Testis (tissue), 2 donors: Measurements from ENCODE around the gene C19orf81.

Experiments
- POLR2A ChIP-seq: fragments of 450-650 bp; IDR thresholded peaks from one replicate; pipeline ENCODE4 v1.6.1; 2017; ENCODE audit warnings: antibody characterized with exemption, mild to moderate bottlenecking, moderate library complexity
- TF ChIP-seq, protein P1 (sequence below), 3 experiments: fragments of 450-650 bp in 2 of 3; fragments of 200-600 bp in 1 of 3; sonication (generic) in 1 of 3; IDR thresholded peaks; one replicate each; pipeline ENCODE4 v1.5.1; 2016 to 2019; ENCODE audit warnings: antibody characterized with exemption in 3 of 3, mild to moderate bottlenecking in 2 of 3, moderate library complexity in 1 of 3

DNA sequence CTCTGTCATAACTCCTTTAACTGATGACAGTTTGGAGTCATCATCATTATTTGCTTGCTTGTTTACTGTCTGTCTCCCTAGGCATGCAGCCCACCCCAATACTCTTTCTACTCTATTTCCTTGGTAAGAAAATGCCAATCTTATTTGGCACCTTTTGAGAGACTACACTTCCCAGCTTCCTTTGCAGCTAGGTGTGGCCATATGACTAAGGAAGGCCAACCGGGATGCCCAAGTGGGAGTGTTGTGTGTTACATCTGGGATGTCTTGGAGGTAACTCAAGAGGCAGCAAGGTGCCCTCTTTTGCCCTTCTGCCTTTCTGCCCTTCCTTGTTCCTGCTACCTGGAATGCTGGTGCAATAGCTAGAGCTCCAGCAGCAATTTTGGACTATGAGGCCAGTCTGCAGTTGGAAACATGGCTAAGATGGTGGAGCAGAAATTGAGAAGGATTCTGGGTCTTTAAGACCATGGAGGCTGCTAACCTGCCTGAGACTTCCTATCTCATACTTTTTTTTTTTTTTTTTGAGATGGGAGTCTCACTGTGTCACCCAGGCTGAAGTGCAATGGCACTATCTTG is 27.5 kb downstream of the C19orf81 start:
- TF ChIP-seq, protein P1, sequence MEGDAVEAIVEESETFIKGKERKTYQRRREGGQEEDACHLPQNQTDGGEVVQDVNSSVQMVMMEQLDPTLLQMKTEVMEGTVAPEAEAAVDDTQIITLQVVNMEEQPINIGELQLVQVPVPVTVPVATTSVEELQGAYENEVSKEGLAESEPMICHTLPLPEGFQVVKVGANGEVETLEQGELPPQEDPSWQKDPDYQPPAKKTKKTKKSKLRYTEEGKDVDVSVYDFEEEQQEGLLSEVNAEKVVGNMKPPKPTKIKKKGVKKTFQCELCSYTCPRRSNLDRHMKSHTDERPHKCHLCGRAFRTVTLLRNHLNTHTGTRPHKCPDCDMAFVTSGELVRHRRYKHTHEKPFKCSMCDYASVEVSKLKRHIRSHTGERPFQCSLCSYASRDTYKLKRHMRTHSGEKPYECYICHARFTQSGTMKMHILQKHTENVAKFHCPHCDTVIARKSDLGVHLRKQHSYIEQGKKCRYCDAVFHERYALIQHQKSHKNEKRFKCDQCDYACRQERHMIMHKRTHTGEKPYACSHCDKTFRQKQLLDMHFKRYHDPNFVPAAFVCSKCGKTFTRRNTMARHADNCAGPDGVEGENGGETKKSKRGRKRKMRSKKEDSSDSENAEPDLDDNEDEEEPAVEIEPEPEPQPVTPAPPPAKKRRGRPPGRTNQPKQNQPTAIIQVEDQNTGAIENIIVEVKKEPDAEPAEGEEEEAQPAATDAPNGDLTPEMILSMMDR (IDR thresholded peaks at IDR 0.05): no peak
- TF ChIP-seq POLR2A: no peak
